ENCODE measurements around the gene TPTE2. TPM values are rescaled to one million over a fixed set of nuclear protein-coding genes. Genes with fewer than 3 reads are reported as not detected.
A peak's percentile ranks its signal among the peaks of the same experiment; 100 is the strongest.

The TPTE2 gene
- total and polyA plus RNA-seq, 9 of the 15 experiments (the other 6 are each of a cell fraction or from before 2014, with no cell fraction given): not detected

DNA sequence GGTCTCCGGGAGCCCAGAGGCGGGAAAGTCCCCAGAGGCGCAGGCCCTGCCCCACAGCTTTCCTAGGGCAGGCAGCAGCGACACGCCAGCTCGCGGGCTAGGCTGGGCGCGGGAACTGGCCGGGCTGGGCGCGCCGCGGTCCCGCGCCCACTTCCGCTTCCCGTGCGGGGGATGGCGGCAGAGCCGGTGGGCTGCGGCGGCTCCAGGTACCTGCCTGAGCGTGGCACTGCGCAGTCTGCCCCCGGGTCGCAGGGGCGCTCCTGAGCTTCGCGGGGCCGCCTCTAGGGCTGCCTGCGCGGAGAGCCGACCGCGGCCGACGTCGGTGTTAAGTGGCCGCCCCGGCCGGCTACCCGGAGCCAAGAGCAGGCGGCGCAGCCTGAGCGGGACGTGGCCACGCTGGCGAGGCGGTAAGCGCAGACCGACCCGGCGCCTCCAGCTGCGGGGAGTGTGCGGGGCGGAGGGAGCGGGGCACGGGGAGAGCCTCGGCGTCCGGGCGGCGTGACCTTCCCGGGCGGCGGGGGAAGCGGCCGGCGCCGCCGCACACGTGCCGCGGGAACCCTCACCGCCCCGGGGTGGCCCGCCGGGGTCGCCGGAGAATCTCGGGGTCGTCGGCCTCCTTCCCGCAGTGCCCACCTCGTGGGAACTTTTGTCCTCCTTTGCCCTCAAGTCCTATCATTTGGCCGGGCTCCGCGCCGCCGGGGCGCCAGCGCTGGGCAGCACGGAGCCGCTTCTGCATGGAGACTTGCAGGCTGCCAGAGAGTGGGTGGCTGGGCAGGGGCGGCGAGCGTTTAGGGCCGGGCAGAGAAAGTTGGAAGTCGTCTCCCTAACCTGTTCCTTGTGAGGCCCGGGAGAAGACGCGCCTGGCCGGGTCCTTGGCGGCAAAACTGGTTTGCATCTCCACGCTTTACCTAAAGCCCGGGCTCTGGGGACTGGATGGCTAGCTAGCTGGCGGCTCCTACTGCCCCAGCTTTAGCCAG is 40.7 kb upstream of the TPTE2 start (continued):
- no peak for TF ChIP-seq HSF4 (CRISPR knock-in tag; IDR thresholded peaks at IDR 0.05; ENCODE audit: borderline replicate concordance)
- no peak for TF ChIP-seq XRCC3 (IDR thresholded peaks at IDR 0.05)
- TF ChIP-seq, protein P1, sequence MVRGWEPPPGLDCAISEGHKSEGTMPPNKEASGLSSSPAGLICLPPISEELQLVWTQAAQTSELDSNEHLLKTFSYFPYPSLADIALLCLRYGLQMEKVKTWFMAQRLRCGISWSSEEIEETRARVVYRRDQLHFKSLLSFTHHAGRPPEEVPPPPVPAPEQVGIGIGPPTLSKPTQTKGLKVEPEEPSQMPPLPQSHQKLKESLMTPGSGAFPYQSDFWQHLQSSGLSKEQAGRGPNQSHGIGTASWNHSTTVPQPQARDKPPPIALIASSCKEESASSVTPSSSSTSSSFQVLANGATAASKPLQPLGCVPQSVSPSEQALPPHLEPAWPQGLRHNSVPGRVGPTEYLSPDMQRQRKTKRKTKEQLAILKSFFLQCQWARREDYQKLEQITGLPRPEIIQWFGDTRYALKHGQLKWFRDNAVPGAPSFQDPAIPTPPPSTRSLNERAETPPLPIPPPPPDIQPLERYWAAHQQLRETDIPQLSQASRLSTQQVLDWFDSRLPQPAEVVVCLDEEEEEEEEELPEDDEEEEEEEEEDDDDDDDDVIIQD (CRISPR knock-in tag; IDR thresholded peaks at IDR 0.05): no peak
- TF ChIP-seq, protein P2, sequence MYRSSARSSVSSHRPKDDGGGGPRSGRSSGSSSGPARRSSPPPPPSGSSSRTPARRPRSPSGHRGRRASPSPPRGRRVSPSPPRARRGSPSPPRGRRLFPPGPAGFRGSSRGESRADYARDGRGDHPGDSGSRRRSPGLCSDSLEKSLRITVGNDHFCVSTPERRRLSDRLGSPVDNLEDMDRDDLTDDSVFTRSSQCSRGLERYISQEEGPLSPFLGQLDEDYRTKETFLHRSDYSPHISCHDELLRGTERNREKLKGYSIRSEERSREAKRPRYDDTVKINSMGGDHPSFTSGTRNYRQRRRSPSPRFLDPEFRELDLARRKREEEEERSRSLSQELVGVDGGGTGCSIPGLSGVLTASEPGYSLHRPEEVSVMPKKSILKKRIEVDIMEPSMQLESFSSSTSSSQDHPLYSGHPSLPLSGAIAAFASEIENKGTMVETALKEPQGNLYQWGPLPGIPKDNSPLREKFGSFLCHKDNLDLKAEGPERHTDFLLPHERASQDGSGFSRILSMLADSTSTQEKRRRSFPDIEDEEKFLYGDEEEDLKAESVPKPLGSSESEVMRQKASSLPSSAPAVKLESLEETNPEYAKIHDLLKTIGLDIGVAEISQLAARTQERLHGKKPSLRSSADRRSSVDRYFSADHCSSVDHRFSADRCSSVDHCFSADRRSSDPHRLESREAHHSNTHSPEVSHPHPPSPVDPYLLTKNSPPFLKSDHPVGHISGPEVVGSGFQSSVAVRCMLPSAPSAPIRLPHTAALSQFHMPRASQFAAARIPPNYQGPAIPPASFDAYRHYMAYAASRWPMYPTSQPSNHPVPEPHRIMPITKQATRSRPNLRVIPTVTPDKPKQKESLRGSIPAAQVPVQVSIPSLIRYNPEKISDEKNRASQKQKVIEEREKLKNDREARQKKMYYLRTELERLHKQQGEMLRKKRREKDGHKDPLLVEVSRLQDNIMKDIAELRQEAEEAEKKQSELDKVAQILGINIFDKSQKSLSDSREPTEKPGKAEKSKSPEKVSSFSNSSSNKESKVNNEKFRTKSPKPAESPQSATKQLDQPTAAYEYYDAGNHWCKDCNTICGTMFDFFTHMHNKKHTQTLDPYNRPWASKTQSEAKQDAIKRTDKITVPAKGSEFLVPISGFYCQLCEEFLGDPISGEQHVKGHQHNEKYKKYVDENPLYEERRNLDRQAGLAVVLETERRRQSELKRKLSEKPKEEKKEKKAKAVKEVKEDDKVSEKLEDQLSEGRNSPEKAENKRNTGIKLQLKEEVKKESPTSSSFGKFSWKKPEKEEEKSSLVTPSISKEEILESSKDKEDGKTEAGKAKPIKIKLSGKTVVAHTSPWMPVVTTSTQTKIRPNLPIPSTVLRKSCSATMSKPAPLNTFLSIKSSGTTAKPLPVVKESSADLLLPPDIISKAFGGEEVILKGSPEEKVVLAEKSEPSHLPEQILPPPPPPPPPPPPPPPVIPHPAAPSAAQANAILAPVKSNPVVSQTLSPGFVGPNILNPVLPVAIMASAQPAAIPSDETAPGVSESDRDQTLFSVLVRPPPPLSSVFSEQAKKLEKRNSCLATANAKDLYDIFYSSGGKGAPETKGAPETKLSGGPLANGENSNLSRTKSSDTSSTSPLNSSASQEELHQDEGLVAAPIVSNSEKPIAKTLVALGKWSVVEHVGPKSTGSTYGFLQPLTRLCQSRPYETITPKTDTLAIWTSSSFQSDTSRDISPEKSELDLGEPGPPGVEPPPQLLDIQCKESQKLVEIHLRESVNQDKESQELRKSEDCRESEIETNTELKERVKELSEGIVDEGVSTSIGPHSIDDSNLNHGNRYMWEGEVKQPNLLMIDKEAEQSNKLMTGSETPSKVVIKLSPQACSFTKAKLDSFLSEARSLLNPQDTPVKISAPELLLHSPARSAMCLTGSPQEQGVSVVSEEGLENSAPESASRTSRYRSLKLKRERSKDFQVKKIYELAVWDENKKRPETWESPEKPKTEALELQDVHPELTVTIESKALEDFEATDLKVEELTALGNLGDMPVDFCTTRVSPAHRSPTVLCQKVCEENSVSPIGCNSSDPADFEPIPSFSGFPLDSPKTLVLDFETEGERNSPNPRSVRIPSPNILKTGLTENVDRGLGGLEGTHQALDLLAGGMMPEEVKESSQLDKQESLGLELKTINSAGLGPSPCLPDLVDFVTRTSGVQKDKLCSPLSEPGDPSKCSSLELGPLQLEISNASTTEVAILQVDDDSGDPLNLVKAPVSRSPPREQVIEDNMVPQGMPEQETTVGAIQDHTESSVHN (IDR thresholded peaks at IDR 0.05; ENCODE audit: borderline replicate concordance in 1 of 2, low read depth in 1 of 2): no peak
- TF ChIP-seq HLTF (IDR thresholded peaks at IDR 0.05): no peak
- no peak for TF ChIP-seq OTX1 (CRISPR knock-in tag; IDR thresholded peaks at IDR 0.05)
- peak; percentile 30 for TF ChIP-seq PCBP1 (IDR thresholded peaks at IDR 0.05; ENCODE audit: low read depth, low read length, poor library complexity, severe bottlenecking)
- TF ChIP-seq, protein P3, sequence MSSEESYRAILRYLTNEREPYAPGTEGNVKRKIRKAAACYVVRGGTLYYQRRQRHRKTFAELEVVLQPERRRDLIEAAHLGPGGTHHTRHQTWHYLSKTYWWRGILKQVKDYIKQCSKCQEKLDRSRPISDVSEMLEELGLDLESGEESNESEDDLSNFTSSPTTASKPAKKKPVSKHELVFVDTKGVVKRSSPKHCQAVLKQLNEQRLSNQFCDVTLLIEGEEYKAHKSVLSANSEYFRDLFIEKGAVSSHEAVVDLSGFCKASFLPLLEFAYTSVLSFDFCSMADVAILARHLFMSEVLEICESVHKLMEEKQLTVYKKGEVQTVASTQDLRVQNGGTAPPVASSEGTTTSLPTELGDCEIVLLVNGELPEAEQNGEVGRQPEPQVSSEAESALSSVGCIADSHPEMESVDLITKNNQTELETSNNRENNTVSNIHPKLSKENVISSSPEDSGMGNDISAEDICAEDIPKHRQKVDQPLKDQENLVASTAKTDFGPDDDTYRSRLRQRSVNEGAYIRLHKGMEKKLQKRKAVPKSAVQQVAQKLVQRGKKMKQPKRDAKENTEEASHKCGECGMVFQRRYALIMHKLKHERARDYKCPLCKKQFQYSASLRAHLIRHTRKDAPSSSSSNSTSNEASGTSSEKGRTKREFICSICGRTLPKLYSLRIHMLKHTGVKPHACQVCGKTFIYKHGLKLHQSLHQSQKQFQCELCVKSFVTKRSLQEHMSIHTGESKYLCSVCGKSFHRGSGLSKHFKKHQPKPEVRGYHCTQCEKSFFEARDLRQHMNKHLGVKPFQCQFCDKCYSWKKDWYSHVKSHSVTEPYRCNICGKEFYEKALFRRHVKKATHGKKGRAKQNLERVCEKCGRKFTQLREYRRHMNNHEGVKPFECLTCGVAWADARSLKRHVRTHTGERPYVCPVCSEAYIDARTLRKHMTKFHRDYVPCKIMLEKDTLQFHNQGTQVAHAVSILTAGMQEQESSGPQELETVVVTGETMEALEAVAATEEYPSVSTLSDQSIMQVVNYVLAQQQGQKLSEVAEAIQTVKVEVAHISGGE (CRISPR knock-in tag; IDR thresholded peaks at IDR 0.05): peak; percentile 21 to 85 (median 53); a peak in 3 of 6 replicates
- TF ChIP-seq CAMTA2 (CRISPR knock-in tag; conservative IDR thresholded peaks at IDR 0.05): no peak
- TF ChIP-seq SMAD4 (CRISPR knock-in tag; conservative IDR thresholded peaks at IDR 0.05): peak; percentile 38; the same call in 1 of the 2 replicates

Data from K562 (cell line).